K562 (cell line): ENCODE data around the gene ERVFRD-1. TPM values are rescaled to one million over a fixed set of nuclear protein-coding genes. Genes with fewer than 3 reads are reported as not detected.

Source experiments
- ATAC-seq: fragments of 200-7000 bp; cut with Tn5 transposase; 3 replicates; pipeline ENCODE4 v1.9.1; 2020; ENCODE audit warnings: moderate library complexity
- BruUV-seq: library from RNA; stranded (reverse); fragments of 400-500 nt; replicated peaks from 2 replicates; lab custom pipeline; 2021; lab: Mats Ljungman, UMichigan
- CTCF ChIA-PET: fragments of 300-600 bp; formaldehyde crosslinking; extraction: SDS; loops from one replicate; lab custom pipeline; 2021; ENCODE audit warnings: low intra/inter-chr PET ratio; lab: Yijun Ruan, JAX
- POLR2A ChIA-PET: fragments of 300-600, 350-650 bp; sonication (Branson Sonifier 250); formaldehyde crosslinking; extraction: SDS; loops from one replicate; lab custom pipeline; 2021; ENCODE audit warnings: antibody characterized with exemption, inconsistent platforms; lab: Yijun Ruan, JAX
- DNase-seq, 4 experiments: peaks; one replicate each; pipeline versions ENCODE4 v3.0.0 to v3.0.0-alpha.2; 2011 to 2018; ENCODE audit warnings: low spot score in 3 of 4, mixed read lengths in 3 of 4; ENCODE audit errors: extremely low read depth in 1 of 4
- FAIRE-seq: peaks from 2 replicates; lab custom pipeline; 2011; peaks lifted over from hg19 to GRCh38; lab: Jason Lieb, UNC
- H2AFZ ChIP-seq: 2 replicates; pipeline ENCODE4 v1.6.0; 2011; ENCODE audit warnings: low read depth, low read length, control low read depth, inconsistent platforms
- H3K27ac ChIP-seq: fragments of 200-600 bp; 3 replicates; pipeline ENCODE4 v1.8.0; 2011; ENCODE audit warnings: low read depth, mild to moderate bottlenecking, control low read depth, inconsistent platforms, low read length, moderate library complexity, mixed read lengths; ENCODE audit errors: extremely low read depth
- H3K27me3 ChIP-seq, 2 experiments: fragments of 300-600 bp in 1 of 2; 2 replicates in 1 of 2; 3 replicates in 1 of 2; pipeline versions ENCODE4 v1.6.0 to v1.8.0; 2011; ENCODE audit warnings: inconsistent platforms in 2 of 2, low read length in 2 of 2, mild to moderate bottlenecking in 1 of 2, mixed read lengths in 1 of 2, moderate library complexity in 1 of 2; ENCODE audit not compliant: control insufficient read depth in 2 of 2, insufficient read depth in 2 of 2
- H3K36me3 ChIP-seq: fragments of 300-600 bp; 3 replicates; pipeline ENCODE4 v1.8.0; 2011; ENCODE audit warnings: mild to moderate bottlenecking, low read length, inconsistent platforms; ENCODE audit not compliant: control insufficient read depth, insufficient read depth
- H3K4me1 ChIP-seq, 2 experiments: fragments of 200-600 bp in 1 of 2; replicated peaks in 1 of 2; 2 replicates in 1 of 2; 3 replicates in 1 of 2; pipeline versions ENCODE4 v1.5.1 to v1.8.0; 2011; ENCODE audit warnings: inconsistent platforms in 2 of 2, low read length in 2 of 2, mild to moderate bottlenecking in 1 of 2, mixed read lengths in 1 of 2, moderate library complexity in 1 of 2; ENCODE audit not compliant: control insufficient read depth in 2 of 2, insufficient read depth in 2 of 2
- H3K4me2 ChIP-seq: 2 replicates; pipeline ENCODE4 v1.6.1; 2011; ENCODE audit warnings: low read length, control low read depth, inconsistent platforms, mixed read lengths; ENCODE audit not compliant: insufficient read depth
- H3K4me3 ChIP-seq: fragments of 200-600 bp; sonication (generic), shearing (Covaris generic); 2 replicates; pipeline ENCODE4 v1.5.1; 2016; ENCODE audit warnings: control low read depth, inconsistent platforms
- H3K79me2 ChIP-seq: fragments of 200-600 bp; 3 replicates; pipeline ENCODE4 v1.8.0; 2011; ENCODE audit warnings: low read length, inconsistent platforms; ENCODE audit not compliant: control insufficient read depth, insufficient read depth
- H3K9ac ChIP-seq, 2 experiments: 2 replicates each; pipeline versions ENCODE4 v1.6.0 to v1.6.1; 2011; ENCODE audit warnings: low read depth in 2 of 2, low read length in 2 of 2, control low read depth in 1 of 2, inconsistent platforms in 1 of 2, mild to moderate bottlenecking in 1 of 2, mixed read lengths in 1 of 2; ENCODE audit not compliant: insufficient read depth in 1 of 2
- H3K9me1 ChIP-seq: one replicate; pipeline ENCODE4 v1.6.0; 2011; ENCODE audit warnings: inconsistent platforms, mild to moderate bottlenecking, low read length, moderate library complexity; ENCODE audit not compliant: control insufficient read depth, insufficient read depth
- H3K9me3 ChIP-seq: replicated peaks from 2 replicates; pipeline ENCODE4 v1.5.1; 2011; ENCODE audit warnings: low read depth, low read length, inconsistent platforms; ENCODE audit not compliant: control insufficient read depth, insufficient read depth
- H4K20me1 ChIP-seq: replicated peaks from 2 replicates; pipeline ENCODE4 v1.6.1; 2011; ENCODE audit warnings: low read length, inconsistent platforms, mixed read lengths; ENCODE audit not compliant: control insufficient read depth, insufficient read depth
- GABPB1 ChIP-seq: sonication (generic); formaldehyde crosslinking; IDR thresholded peaks from 2 replicates; pipeline ENCODE4 v1.8.0; 2022; ENCODE audit warnings: mild to moderate bottlenecking, missing genetic modification reagents
- GATAD2B ChIP-seq: fragments of 450-650 bp; IDR thresholded peaks from 2 replicates; pipeline ENCODE4 v1.6.1; 2017; ENCODE audit warnings: mild to moderate bottlenecking, borderline replicate concordance
- JUNB ChIP-seq: fragments of 450-650 bp; formaldehyde crosslinking; conservative IDR thresholded peaks from 2 replicates; pipeline ENCODE4 v1.4.0; 2020; ENCODE audit warnings: mild to moderate bottlenecking
- MED1 ChIP-seq: sonication (generic); formaldehyde crosslinking; IDR thresholded peaks from 2 replicates; pipeline ENCODE4 v1.8.1; 2023; ENCODE audit warnings: missing genetic modification reagents, borderline replicate concordance
- RBM34 ChIP-seq: fragments of 200-400 bp; formaldehyde crosslinking; IDR thresholded peaks from 2 replicates; pipeline ENCODE4 v1.6.1; 2018; ENCODE audit warnings: low read length, borderline replicate concordance; ENCODE audit not compliant: insufficient read depth
- SAP30 ChIP-seq: fragments of 200-600 bp; sonication (generic); IDR thresholded peaks from 2 replicates; pipeline ENCODE4 v1.6.1; 2012; ENCODE audit warnings: borderline replicate concordance, low read depth, mild to moderate bottlenecking, moderate library complexity, low read length, control low read depth, inconsistent platforms; ENCODE audit not compliant: insufficient read depth, poor library complexity, severe bottlenecking
- SMARCB1 ChIP-seq: IDR thresholded peaks from 2 replicates; pipeline ENCODE4 v1.6.1; 2011; ENCODE audit warnings: improper control_type of control experiment, low read depth; ENCODE audit not compliant: insufficient read length
- THRAP3 ChIP-seq: fragments of 450-650 bp; IDR thresholded peaks from 2 replicates; pipeline ENCODE4 v1.6.1; 2016; ENCODE audit warnings: mild to moderate bottlenecking, inconsistent platforms, borderline replicate concordance
- ZFP36 ChIP-seq: fragments of 150-350 bp; IDR thresholded peaks from 2 replicates; pipeline ENCODE4 v1.6.1; 2018; ENCODE audit warnings: low read length, low read depth; ENCODE audit not compliant: partially characterized antibody
- WGBS: fragments of 100-300 bp; shearing (Covaris generic); methylation state at CpG from one replicate; pipeline ENCODE4 v1.1.6; 2016; ENCODE audit warnings: low coverage, mixed read lengths; ENCODE audit not compliant: insufficient coverage; ENCODE audit errors: missing lambda C conversion rate; 5-methylcytosine and 5-hydroxymethylcytosine counted together
- in situ Hi-C: fragments of 300-500 bp; cut with MboI; formaldehyde crosslinking; loops from 4 replicates; pipeline ENCODE4 v1.15.0; 2018; ENCODE audit warnings: inconsistent platforms, mixed read lengths
- intact Hi-C: fragments of 100-400 bp; cut with micrococcal nuclease; formaldehyde crosslinking; loops from 2 replicates; pipeline ENCODE4 v1.14.2; 2022
- polyA plus RNA-seq, 8 experiments: library from polyadenylated mRNA; depleted of rRNA in 4 of 8; stranded (reverse) in 5 of 8; unstranded in 3 of 8; fragments of >200 nt; fragmentation: Nextera tagmentation in 2 of 8; fragmentation: Illumina TruSeq in 1 of 8; extraction: Ambion mirVana in 2 of 8; extraction: Trizol in 1 of 8; gene quantifications; 2 replicates each; pipeline versions ENCODE4 v1.2.1 to v1.2.3, GENCODE V29; 2011 to 2014; ENCODE audit warnings: inconsistent platforms in 1 of 8, missing spikeins in 1 of 8
- total RNA-seq, 7 experiments: library from RNA; depleted of rRNA in 6 of 7; stranded (reverse); fragments of >200 nt in 6 of 7; fragmentation: Illumina TruSeq in 2 of 7; extraction: Trizol in 2 of 7; gene quantifications; 2 replicates each; pipeline versions ENCODE4 v1.2.1 to v1.2.3, GENCODE V29; 2011 to 2021; ENCODE audit warnings: low replicate concordance in 1 of 7
- TF ChIP-seq, protein P1 (sequence below), 2 experiments: fragments of 450-650 bp; IDR thresholded peaks; 2 replicates each; pipeline ENCODE4 v1.6.1; 2016; ENCODE audit warnings: mild to moderate bottlenecking in 2 of 2, borderline replicate concordance in 1 of 2, low read depth in 1 of 2, moderate library complexity in 1 of 2

The ERVFRD-1 gene
- total and polyA plus RNA-seq, 9 of the 15 experiments (the other 6 are each of a cell fraction or from before 2014, with no cell fraction given): 0.05 to 0.14 (median 0.09) TPM; not detected in 2

DNA sequence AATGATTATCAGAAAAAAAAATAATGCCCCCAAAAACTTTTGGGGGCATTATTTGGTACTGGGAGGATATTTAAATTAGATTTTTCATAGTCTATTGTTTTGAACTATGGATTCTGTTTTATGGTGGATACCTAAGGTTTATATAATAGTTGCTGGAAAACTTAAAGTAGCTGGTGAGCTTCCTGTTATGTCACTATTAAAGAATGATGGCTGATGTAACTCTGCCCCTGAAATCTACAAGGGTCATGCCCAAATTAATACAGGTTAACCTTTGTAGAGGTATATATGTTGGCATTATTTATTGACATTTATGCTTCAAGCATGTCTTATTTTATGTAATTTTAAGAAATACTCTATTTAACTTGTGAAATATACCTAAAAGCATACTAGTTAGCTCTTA, 25.3 kb upstream of the ERVFRD-1 start (continued):
- TF ChIP-seq ZFP36: no peak
- TF ChIP-seq, all 486 proteins: peak for 0

DNA sequence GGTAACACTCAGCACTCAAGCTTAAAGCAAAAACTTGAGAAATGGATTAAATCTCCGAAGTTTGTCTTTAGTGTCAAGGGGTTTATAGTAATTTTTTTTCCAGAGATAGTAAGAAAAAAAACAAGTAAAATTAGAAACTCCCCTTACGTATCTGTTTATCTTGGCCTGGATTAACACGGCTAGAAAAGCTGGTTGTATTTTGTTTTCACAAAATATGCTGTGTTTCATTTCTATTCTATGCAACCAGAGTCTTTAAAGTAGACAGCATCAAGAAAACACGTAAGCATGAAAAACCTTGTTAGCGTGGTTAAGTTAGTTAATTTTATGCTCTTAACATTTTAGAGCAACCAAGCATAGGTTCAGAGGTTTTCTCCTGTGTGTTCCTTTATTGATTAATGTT, 21.8 kb upstream of the ERVFRD-1 start:
- Histone ChIP-seq H3K4me3 (no peak overlapping the region), H4K20me1 (no peaks in the 10 kb centered on the region), H3K9me1 (no peaks in the 10 kb centered on the region), H3K9ac (no peak overlapping the region), H3K79me2 (peaks cover 8% of the 10 kb centered on the region; the same call in 2 of the 3 replicates), H3K4me1 (no peaks in the 10 kb centered on the region), H3K36me3 (peaks cover 20% of the 10 kb centered on the region), H2AFZ (no peak overlapping the region), H3K9me3 (no peaks in the 10 kb centered on the region), H3K4me2 (no peak overlapping the region), H3K27me3 (no peaks in the 10 kb centered on the region), H3K27ac (no peak overlapping the region)
- TF ChIP-seq SAP30 (no peak), THRAP3 (no peak), GATAD2B (no peak), MED1 (CRISPR knock-in tag) (no peak), SMARCB1 (no peak), RBM34 (no peak), JUNB (no peak), GABPB1 (CRISPR knock-in tag) (no peak)
- TF ChIP-seq, protein P1, sequence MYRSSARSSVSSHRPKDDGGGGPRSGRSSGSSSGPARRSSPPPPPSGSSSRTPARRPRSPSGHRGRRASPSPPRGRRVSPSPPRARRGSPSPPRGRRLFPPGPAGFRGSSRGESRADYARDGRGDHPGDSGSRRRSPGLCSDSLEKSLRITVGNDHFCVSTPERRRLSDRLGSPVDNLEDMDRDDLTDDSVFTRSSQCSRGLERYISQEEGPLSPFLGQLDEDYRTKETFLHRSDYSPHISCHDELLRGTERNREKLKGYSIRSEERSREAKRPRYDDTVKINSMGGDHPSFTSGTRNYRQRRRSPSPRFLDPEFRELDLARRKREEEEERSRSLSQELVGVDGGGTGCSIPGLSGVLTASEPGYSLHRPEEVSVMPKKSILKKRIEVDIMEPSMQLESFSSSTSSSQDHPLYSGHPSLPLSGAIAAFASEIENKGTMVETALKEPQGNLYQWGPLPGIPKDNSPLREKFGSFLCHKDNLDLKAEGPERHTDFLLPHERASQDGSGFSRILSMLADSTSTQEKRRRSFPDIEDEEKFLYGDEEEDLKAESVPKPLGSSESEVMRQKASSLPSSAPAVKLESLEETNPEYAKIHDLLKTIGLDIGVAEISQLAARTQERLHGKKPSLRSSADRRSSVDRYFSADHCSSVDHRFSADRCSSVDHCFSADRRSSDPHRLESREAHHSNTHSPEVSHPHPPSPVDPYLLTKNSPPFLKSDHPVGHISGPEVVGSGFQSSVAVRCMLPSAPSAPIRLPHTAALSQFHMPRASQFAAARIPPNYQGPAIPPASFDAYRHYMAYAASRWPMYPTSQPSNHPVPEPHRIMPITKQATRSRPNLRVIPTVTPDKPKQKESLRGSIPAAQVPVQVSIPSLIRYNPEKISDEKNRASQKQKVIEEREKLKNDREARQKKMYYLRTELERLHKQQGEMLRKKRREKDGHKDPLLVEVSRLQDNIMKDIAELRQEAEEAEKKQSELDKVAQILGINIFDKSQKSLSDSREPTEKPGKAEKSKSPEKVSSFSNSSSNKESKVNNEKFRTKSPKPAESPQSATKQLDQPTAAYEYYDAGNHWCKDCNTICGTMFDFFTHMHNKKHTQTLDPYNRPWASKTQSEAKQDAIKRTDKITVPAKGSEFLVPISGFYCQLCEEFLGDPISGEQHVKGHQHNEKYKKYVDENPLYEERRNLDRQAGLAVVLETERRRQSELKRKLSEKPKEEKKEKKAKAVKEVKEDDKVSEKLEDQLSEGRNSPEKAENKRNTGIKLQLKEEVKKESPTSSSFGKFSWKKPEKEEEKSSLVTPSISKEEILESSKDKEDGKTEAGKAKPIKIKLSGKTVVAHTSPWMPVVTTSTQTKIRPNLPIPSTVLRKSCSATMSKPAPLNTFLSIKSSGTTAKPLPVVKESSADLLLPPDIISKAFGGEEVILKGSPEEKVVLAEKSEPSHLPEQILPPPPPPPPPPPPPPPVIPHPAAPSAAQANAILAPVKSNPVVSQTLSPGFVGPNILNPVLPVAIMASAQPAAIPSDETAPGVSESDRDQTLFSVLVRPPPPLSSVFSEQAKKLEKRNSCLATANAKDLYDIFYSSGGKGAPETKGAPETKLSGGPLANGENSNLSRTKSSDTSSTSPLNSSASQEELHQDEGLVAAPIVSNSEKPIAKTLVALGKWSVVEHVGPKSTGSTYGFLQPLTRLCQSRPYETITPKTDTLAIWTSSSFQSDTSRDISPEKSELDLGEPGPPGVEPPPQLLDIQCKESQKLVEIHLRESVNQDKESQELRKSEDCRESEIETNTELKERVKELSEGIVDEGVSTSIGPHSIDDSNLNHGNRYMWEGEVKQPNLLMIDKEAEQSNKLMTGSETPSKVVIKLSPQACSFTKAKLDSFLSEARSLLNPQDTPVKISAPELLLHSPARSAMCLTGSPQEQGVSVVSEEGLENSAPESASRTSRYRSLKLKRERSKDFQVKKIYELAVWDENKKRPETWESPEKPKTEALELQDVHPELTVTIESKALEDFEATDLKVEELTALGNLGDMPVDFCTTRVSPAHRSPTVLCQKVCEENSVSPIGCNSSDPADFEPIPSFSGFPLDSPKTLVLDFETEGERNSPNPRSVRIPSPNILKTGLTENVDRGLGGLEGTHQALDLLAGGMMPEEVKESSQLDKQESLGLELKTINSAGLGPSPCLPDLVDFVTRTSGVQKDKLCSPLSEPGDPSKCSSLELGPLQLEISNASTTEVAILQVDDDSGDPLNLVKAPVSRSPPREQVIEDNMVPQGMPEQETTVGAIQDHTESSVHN (IDR thresholded peaks at IDR 0.05; ENCODE audit: borderline replicate concordance in 1 of 2, low read depth in 1 of 2): no peak
- ChIA-PET CTCF (no interaction called here), POLR2A (no interaction called here)
- no peak for FAIRE-seq
- no TSS peak for BruUV-seq
- intact Hi-C loops: no loop called here
- WGBS: 90% methylated on average over 5 of the region's 5 CpGs
- in situ Hi-C loops: no loop called here
- ATAC-seq: no peak
- no peak for DNase-seq
